Mammary epithelial cell (primary cell): ENCODE measurements around the gene SYPL2.

Source experiments
- CTCF ChIP-seq, 2 donors: IDR thresholded peaks in 1 of 2; conservative IDR thresholded peaks in 1 of 2; 2 replicates each; pipeline ENCODE4 v1.5.1; 2011 to 2012; ENCODE audit warnings: inconsistent platforms in 2 of 2, low read length in 2 of 2, mild to moderate bottlenecking in 2 of 2, control low read depth in 1 of 2, low read depth in 1 of 2; ENCODE audit not compliant: insufficient read depth in 1 of 2; ENCODE audit errors: extremely low read depth in 1 of 2
- EZH2 ChIP-seq: IDR thresholded peaks from 2 replicates; pipeline ENCODE4 v1.6.1; 2012; ENCODE audit warnings: low read length, inconsistent platforms, borderline replicate concordance

DNA sequence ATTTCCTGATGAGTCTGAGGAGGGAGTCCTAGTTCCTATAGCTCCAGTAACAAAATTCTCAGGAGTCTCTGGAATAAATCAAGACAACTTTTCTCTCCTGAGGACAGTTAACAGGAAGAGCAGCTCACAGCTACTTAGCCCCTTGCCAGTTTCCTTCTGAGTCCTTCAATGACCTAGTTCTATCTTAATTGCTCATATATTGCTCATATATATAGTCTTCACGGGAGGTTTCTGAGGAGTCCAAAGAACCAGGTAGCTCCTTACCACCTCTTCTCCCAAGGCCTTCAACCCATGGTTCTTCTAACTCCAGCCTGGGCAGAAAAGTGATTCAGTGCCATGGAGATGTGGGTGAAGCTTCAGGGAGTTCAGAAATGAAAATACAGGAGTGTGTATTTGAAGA is 38.6 kb downstream of the SYPL2 start:
- no peak for TF ChIP-seq CTCF (conservative IDR thresholded peaks at IDR 0.05 in 1 of 2, IDR thresholded peaks at IDR 0.05 in 1 of 2; ENCODE audit: extremely low read depth in 1 of 2, insufficient read depth in 1 of 2, low read depth in 1 of 2, low read length in 2 of 2)
- TF ChIP-seq EZH2, result no peak
